Body of pancreas (tissue), 4 donors: Measurements from ENCODE around the gene SOAT2.

Experiments
- CTCF ChIP-seq, 7 experiments: fragments of 450-650 bp in 4 of 7; fragments of 200-600 bp in 3 of 7; sonication (generic) in 3 of 7; IDR thresholded peaks; one replicate each; pipeline ENCODE4 v1.5.1; 2016 to 2019; ENCODE audit warnings: antibody characterized with exemption in 7 of 7
- POLR2A ChIP-seq, 3 donors: fragments of 450-650 bp; IDR thresholded peaks; one replicate each; pipeline ENCODE4 v1.6.1; 2016; ENCODE audit warnings: antibody characterized with exemption in 3 of 3, mild to moderate bottlenecking in 2 of 3

GRCh38 chr12:53105712-53106439 lies 2.6 kb downstream of the SOAT2 start:
- TF ChIP-seq CTCF (IDR thresholded peaks at IDR 0.05) (no peak), POLR2A (IDR thresholded peaks at IDR 0.05) (no peak)
